NK-92 treated with Interleukin-12 subunit alpha and Interleukin-12 subunit beta, amount 100 ng/mL, for 24 hours (cell line): ENCODE measurements around the gene ABCC3.

Experiments
- DNase-seq: peaks from one replicate; lab custom pipeline; 2025; lab: John Stamatoyannopoulos, UW

The ABCC3 gene

DNA sequence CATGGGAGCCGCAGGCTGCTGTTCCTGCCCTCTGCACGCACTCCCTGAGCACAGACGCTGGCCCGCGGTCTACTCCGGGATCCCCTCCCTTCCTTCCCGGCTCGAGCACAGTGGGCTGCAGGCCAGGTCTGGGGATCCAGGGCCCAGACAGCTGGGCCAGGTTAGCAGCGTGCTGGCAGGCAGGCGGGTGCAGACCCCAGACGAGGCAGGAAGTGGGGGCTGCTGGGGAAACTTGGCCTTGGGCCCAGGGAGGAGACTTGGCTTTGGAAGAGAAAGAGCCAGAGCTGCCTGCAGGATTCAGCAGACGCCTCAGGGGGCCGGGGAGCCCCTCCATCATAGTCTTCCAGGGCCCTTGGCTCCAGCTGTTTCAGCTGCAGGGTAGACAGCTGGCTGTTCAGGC is 30.2 kb upstream of the ABCC3 start:
- DNase-seq: no peak

DNA sequence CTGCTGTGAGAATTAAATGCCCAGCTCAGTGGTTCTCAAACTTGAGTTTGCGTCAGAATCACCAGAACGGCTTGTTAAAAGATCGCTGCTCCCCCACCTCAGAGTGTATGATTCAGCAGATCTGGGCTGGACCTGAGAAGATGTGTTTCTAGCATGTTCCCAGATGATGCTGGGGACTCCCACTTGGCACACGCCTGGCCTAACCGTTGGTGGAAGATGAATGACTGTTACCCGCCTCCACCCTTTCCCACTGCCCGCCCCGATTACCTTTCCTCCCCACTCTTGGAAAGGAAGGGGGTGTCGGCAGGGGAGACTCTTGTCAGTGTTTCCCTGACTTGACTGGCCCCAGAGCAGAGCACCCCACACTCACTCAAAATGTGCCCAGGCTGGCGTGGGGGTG is 29.3 kb upstream of the ABCC3 start:
- no peak for DNase-seq

DNA sequence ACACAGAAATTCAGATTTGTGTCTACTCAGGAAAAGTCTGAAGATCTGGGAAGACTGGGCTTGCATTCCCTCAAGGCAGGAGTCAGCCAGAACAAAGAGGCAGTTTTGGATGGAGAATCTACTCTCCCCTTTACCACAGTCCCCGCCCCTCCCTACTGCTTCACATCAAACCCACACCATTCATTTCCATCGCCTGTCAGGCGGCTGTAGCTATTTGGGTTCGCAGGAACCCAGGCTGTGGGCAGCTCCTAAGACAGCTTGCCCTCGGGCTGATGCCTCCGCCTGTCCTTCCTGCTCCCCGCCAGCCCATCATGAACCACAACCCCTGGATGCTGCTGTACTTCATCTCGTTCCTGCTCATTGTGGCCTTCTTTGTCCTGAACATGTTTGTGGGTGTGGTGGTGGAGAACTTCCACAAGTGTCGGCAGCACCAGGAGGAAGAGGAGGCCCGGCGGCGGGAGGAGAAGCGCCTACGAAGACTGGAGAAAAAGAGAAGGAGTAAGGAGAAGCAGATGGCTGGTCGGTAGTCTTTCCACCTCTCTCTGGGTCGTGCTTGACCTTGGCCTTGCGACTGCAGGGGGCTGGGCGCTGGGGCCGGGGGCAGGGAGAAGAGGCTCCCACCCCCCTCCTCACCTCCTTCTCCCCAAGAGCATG is 27.0 kb upstream of the ABCC3 start:
- no peak for DNase-seq

GRCh38 chr17:50608700-50609379 is 25.8 kb upstream of the ABCC3 start:
- no peak for DNase-seq

DNA sequence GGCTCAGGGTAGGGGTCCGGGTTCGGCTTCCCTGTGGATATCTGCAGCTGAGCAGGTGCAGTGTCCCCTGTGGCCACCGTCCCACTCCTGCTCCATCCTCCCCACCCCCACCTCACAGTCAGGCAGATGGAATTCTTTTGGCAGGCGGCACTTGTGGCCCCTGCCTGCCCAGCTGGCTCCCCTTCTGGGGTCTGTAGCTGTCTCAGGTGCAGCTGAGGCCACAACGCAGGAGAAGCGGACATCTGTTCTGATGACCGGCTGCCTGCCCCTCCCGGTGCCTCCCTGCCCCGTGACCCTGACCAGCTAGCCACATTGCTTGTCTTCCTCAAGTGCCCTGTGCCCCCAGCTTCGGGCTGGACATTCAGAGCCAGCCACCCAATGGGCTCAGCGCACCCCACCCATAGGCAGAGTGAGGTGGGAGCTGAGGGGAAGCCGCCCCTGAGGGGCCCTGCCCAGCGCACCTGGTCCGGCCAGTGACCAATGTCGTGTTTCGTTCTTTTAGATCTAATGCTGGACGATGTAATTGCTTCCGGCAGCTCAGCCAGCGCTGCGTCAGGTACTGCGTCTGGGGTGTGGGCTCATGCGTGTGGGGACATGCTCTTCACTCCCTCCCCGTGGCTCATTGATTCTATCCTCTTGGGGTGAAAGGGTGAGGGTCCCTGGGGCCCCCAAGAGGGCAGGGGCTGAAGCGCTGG is 25.2 kb upstream of the ABCC3 start:
- DNase-seq: no peak

DNA sequence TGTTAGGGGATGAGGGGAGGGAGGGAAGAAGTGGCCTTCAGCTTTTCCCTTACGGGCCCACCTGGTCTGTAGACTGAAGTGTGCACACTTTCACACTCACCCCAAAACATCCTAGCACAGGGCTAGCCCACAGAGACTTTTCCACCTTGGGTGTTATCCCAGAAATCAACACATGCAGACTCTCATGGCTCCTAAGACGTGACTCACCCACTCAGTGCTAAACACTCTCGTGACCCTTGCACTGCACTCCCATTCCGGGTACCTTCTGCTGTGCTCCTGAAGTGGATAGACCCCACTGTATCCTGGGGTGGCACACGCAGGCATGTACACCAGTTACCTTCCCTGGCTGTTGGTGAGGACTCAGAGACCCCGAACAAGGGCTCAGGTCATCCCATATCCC is 23.0 kb upstream of the ABCC3 start:
- DNase-seq: no peak

GRCh38 chr17:50612281-50612680 is 22.4 kb upstream of the ABCC3 start:
- no peak for DNase-seq

GRCh38 chr17:50613007-50613992 is 21.4 kb upstream of the ABCC3 start:
- DNase-seq: no peak

GRCh38 chr17:50614471-50615051 is 20.1 kb upstream of the ABCC3 start:
- no peak for DNase-seq

DNA sequence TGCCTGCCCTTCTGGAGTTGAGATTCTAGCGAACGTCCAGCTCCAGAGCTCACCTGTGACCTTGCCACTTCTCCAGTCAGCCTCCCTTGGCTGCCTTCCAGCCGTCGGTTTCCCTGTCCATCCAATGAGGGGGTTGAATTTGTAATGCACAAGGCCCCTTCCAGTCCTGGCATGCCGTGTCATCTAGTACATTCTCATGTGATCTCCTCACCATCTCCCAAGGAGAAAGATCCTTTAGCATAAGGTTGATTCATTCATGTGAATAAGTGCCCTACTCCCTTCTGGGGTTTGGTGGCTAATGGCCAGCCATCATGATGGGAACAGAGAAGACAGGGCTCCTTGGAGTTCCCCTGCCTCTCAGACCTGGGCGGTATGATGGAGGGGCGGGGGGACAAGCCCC is 18.9 kb upstream of the ABCC3 start:
- no peak for DNase-seq

GRCh38 chr17:50618300-50618699 is 16.4 kb upstream of the ABCC3 start:
- no peak for DNase-seq

- no peak for DNase-seq
Measured at GRCh38 chr17:50618941-50619340, 15.7 kb upstream of the ABCC3 start.

GRCh38 chr17:50619489-50619888 is 15.2 kb upstream of the ABCC3 start:
- no peak for DNase-seq

DNA sequence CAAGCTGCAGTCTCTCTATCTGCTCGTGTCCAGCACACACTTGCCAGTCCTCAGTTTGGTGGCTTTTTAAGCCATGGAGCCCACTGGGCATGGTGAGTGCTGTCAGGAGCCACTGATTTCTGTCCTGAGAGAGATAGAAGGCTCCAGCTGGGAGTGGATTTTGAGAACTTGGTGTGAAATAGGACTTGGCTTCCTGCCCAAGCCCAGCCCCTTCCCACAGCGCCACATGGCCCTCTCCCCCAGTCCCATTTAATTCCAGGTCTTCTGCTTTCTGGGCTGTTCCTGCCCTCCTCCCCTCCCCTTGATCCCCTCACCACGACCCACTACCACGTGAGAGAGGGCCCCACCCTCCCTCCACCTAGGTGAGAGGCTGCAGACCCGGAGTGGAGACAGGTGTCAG is 14.4 kb upstream of the ABCC3 start:
- DNase-seq: no peak

DNA sequence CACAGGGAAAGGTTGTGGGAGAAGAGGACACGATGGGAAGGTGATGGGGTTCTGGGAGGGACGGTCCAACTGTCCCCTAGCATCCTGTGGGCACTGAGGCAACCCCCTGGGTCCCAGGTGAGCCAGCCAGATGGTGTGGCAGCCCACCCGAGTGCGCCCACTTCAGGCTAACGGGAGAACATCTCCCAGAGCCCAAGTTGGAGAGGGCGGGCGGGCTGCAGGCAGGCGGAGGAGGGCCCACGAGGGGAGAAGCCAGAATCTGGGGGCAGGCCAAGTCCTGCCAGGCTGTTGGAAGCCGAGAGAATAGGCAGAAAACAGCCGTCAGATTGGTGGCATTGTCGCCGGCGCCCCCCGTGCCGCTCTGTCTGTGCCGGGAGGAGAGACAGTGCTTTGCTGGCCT is 13.8 kb upstream of the ABCC3 start:
- DNase-seq: no peak

DNA sequence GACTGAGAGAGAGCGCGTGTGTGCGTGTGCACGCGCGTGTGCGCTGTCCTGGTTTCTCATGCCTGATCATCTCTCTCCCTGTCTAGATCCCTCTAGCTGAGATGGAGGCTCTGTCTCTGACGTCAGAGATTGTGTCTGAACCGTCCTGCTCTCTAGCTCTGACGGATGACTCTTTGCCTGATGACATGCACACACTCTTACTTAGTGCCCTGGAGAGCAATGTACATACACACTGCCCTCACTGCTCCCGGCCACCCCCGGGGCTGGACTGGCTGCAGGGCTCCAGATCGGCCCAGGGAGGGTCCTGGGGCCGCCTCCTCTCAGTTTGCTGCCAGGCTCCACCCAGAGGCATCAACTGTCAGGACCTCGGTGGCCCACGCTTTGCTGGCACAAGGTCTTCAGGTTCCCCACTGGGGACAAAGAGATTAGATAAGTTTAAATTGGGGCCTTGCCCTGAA is 13.1 kb upstream of the ABCC3 start:
- DNase-seq: no peak

- no peak for DNase-seq
Measured at GRCh38 chr17:50624321-50624934, 10.3 kb upstream of the ABCC3 start.

DNA sequence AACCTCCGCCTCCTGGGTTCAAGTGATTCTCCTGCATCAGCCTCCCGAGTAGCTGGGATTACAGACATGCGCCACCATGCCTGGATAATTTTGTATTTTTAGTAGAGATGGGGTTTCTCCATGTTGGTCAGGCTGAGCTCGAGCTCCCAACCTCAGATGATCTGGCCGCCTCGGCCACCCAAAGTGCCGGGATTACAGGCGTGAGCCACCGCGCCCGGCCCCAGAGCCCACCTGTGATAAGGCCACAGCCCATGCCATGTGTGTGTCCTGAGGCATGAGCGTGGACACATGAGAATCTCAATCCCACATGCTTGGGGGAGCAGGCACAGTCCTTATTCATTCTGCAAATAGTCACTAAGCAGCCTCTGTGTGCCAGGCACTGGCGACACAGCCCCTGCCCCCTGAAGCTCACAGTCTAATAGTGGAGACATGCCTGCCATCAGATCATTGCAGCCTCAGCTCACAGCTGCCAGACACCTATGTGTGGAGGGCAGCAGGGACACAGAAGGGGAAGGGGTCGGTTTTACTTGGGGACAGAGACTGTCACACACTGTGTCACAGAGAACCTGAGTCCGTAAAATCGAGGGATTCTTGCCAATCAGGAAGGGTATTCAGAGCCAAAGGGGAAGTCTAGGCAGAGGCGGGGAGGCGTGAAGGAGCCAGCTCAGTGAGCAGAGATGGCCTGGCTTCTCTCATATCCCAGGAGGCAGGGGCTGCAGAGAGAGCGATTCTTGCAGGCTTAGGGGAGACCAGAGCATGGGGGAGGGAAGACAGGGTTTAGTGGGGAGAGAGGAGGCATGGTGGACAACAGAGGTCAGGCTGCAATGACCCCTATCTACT is 9.4 kb upstream of the ABCC3 start:
- DNase-seq: no peak

- DNase-seq: peak; percentile 46
Measured at GRCh38 chr17:50626037-50626574, 8.6 kb upstream of the ABCC3 start.
